A549 (cell line): ENCODE data around the gene JUP.
"Not testable (repeated sequence)": the region's sequence is repeated elsewhere in the genome, so short reads cannot be mapped to it uniquely, and the experiment has no call there.

Source experiments
- CTCF ChIP-seq: fragments of >200 bp; sonication (Bioruptor Twin); formaldehyde crosslinking; IDR thresholded peaks from 3 replicates; pipeline ENCODE4 v1.5.1; 2016
- EHMT2 ChIP-seq: fragments of 200-600 bp; sonication (generic); IDR thresholded peaks from 2 replicates; pipeline ENCODE4 v1.6.1; 2016; ENCODE audit warnings: antibody characterized with exemption, low read depth, mild to moderate bottlenecking, moderate library complexity
- EP300 ChIP-seq, 2 experiments: fragments of >200 bp; sonication (Bioruptor Twin); formaldehyde crosslinking; IDR thresholded peaks; 2 replicates in 1 of 2; 3 replicates in 1 of 2; pipeline ENCODE4 v1.6.1; 2016 to 2017
- HMGXB4 ChIP-seq: fragments of 250-450 bp; sonication (Bioruptor Pico); IDR thresholded peaks from 2 replicates; pipeline ENCODE4 v1.5.0; 2021; ENCODE audit warnings: mild to moderate bottlenecking, moderate library complexity, borderline replicate concordance
- HOXA7 ChIP-seq: fragments of 250-450 bp; sonication (Bioruptor Pico); IDR thresholded peaks from 2 replicates; pipeline ENCODE4 v1.5.0; 2020; ENCODE audit warnings: mild to moderate bottlenecking, moderate library complexity
- MAX ChIP-seq: IDR thresholded peaks from 2 replicates; pipeline ENCODE4 v1.6.1; 2012
- POLR2A ChIP-seq: IDR thresholded peaks from 2 replicates; pipeline ENCODE4 v1.6.1; 2012; ENCODE audit warnings: mild to moderate bottlenecking, low read length
- RAD21 ChIP-seq, 2 experiments: fragments of >200 bp in 1 of 2; sonication (Bioruptor Twin) in 1 of 2; formaldehyde crosslinking in 1 of 2; IDR thresholded peaks in 1 of 2; conservative IDR thresholded peaks in 1 of 2; 2 replicates in 1 of 2; 3 replicates in 1 of 2; pipeline ENCODE4 v1.6.1; 2012 to 2018; ENCODE audit warnings: inconsistent platforms in 1 of 2
- RARB ChIP-seq: fragments of 250-450 bp; sonication (Bioruptor Pico); IDR thresholded peaks from 2 replicates; pipeline ENCODE4 v1.8.0; 2021; ENCODE audit warnings: mild to moderate bottlenecking, moderate library complexity
- REST ChIP-seq: fragments of 200-600 bp; sonication (generic); IDR thresholded peaks from 2 replicates; pipeline ENCODE4 v1.6.1; 2016; ENCODE audit warnings: antibody characterized with exemption, mild to moderate bottlenecking, moderate library complexity
- SREBF2 ChIP-seq: fragments of 450-650 bp; IDR thresholded peaks from 2 replicates; pipeline ENCODE4 v1.6.1; 2014; ENCODE audit warnings: mild to moderate bottlenecking, moderate library complexity

- TF ChIP-seq SREBF2; EHMT2; POLR2A; CTCF; EP300 (IDR thresholded peaks at IDR 0.05); HOXA7 (CRISPR knock-in tag); RAD21 (conservative IDR thresholded peaks at IDR 0.05 in 1 of 2, IDR thresholded peaks at IDR 0.05 in 1 of 2); MAX; RARB (CRISPR knock-in tag); HMGXB4; REST: not testable (repeated sequence)
Measured at GRCh38 chr17:41776262-41776900, 10.1 kb downstream of the JUP start.
